Natural killer cell treated with Interleukin-12 subunit alpha and Interleukin-12 subunit beta and Interleukin-15 and Interleukin-18, amount 100 ng/mL, for 72 hours (primary cell): Measurements from ENCODE around the gene DPYSL5. TPM values are rescaled to one million over a fixed set of nuclear protein-coding genes. Genes with fewer than 3 reads are reported as not detected.

ENCODE experiments used
- ATAC-seq, 2 donors: fragments of 150-1000 bp; cut with Tn5 transposase in 1 of 2; sonication (Bioruptor Pico), chemical (Tn5 transposase) in 1 of 2; 2 replicates each; pipeline ENCODE4 v1.10.0; 2021
- DNase-seq: peaks from one replicate; pipeline ENCODE4 v3.0.0; 2022; ENCODE audit warnings: low spot score
- H3K27ac Mint-ChIP-seq, 2 donors: 1 replicate in 1 of 2; 2 replicates in 1 of 2; pipeline ENCODE4 v1.8.0; 2022; ENCODE audit warnings: mixed read lengths in 2 of 2, mild to moderate bottlenecking in 1 of 2, moderate library complexity in 1 of 2
- H3K27me3 Mint-ChIP-seq, 2 donors: 1 replicate in 1 of 2; 2 replicates in 1 of 2; pipeline ENCODE4 v1.8.0; 2022; ENCODE audit warnings: mixed read lengths in 2 of 2
- H3K36me3 Mint-ChIP-seq: one replicate; pipeline ENCODE4 v1.8.0; 2022; ENCODE audit warnings: mixed read lengths
- H3K4me1 Mint-ChIP-seq, 2 donors: 1 replicate in 1 of 2; 2 replicates in 1 of 2; pipeline ENCODE4 v1.8.0; 2022; ENCODE audit warnings: low read depth in 2 of 2, mixed read lengths in 2 of 2, mild to moderate bottlenecking in 1 of 2
- H3K4me3 Mint-ChIP-seq: one replicate; pipeline ENCODE4 v1.8.0; 2022; ENCODE audit warnings: mixed read lengths
- H3K9me3 Mint-ChIP-seq: 2 replicates; pipeline ENCODE4 v1.8.0; 2022; ENCODE audit warnings: mixed read lengths
- total RNA-seq, 2 donors: library from RNA; stranded (reverse); gene quantifications; one replicate each; pipeline ENCODE4 v1.2.3, GENCODE V29; 2022

The DPYSL5 gene
- total RNA-seq, 2 donors from 2014 or later: not detected

GRCh38 chr2:26970928-26971627 is 123.1 kb downstream of the DPYSL5 start:
- Mint-ChIP-seq H3K9me3 (no peaks in the 10 kb centered on the region), H3K4me1 (peaks cover 26 to 29% of the 10 kb centered on the region in 2 donors), H3K36me3 (no peaks in the 10 kb centered on the region), H3K4me3 (peak overlapping the region; percentile 80), H3K27me3 (peaks cover 23 to 25% of the 10 kb centered on the region in 2 donors), H3K27ac (peak overlapping the region in 1 of 2 donors; percentile 86)
- DNase-seq (no peak), ATAC-seq (peak in 1 of 2 donors; percentile 39)

GRCh38 chr2:26971911-26972786 is 124.2 kb downstream of the DPYSL5 start:
- Mint-ChIP-seq H3K27ac (no peak overlapping the region), H3K4me1 (peaks cover 26 to 29% of the 10 kb centered on the region in 2 donors), H3K9me3 (no peaks in the 10 kb centered on the region), H3K4me3 (peak overlapping the region; percentile 80), H3K27me3 (peaks cover 17 to 19% of the 10 kb centered on the region in 2 donors), H3K36me3 (no peaks in the 10 kb centered on the region)
- DNase-seq (no peak), ATAC-seq (no peak)

- H3K4me3 Mint-ChIP-seq: no peak overlapping the region
- peaks cover 17 to 21% of the 10 kb centered on the region in 2 donors for H3K4me1 Mint-ChIP-seq
- H3K27me3 Mint-ChIP-seq: peaks cover 4 to 9% of the 10 kb centered on the region in 2 donors
- H3K27ac Mint-ChIP-seq: no peak overlapping the region
- H3K9me3 Mint-ChIP-seq: no peaks in the 10 kb centered on the region
- DNase-seq: no peak
- H3K36me3 Mint-ChIP-seq: no peaks in the 10 kb centered on the region
- ATAC-seq: no peak
These were observed 126.4 kb downstream of the DPYSL5 start for GRCh38 chr2:26974352-26974751.

- no peaks in the 10 kb centered on the region for H3K36me3 Mint-ChIP-seq
- H3K27me3 Mint-ChIP-seq: peaks cover 6% of the 10 kb centered on the region in 2 donors
- no peaks in the 10 kb centered on the region for H3K9me3 Mint-ChIP-seq
- no peak overlapping the region for H3K27ac Mint-ChIP-seq
- H3K4me1 Mint-ChIP-seq: peaks cover 14 to 18% of the 10 kb centered on the region in 2 donors
- no peak for DNase-seq
- no peak overlapping the region for H3K4me3 Mint-ChIP-seq
- ATAC-seq: no peak
These were observed 127.2 kb downstream of the DPYSL5 start for GRCh38 chr2:26975102-26975501.

DNA sequence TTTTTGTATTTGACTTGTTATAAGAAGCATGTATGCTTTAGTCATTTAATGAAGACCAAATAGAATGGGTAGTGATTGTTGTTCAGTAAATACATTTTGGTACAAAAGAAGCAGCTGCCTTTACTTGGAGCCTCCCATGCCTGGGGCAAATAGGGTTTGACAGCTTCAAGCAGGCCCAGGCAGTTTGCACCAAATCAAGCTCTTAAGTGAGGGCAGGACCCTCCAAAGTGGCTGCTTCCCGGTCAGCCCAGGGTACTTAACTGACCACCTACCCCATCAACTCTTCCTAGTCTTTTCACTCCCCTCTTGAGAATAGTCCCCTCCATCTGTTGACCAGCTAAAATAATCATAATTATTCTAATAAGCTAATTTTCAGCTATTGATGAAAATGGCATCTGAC is 127.7 kb downstream of the DPYSL5 start:
- Mint-ChIP-seq H3K4me1 (peaks cover 14 to 18% of the 10 kb centered on the region in 2 donors), H3K36me3 (no peaks in the 10 kb centered on the region), H3K9me3 (no peaks in the 10 kb centered on the region), H3K27ac (no peak overlapping the region), H3K4me3 (no peak overlapping the region), H3K27me3 (peaks cover 6% of the 10 kb centered on the region in 2 donors)
- no peak for ATAC-seq
- no peak for DNase-seq

- Mint-ChIP-seq H3K4me3 (no peak overlapping the region), H3K36me3 (no peaks in the 10 kb centered on the region), H3K9me3 (no peaks in the 10 kb centered on the region), H3K27me3 (peaks cover 6% of the 10 kb centered on the region in 2 donors), H3K27ac (no peak overlapping the region), H3K4me1 (peaks cover 10 to 14% of the 10 kb centered on the region in 2 donors)
- ATAC-seq (no peak), DNase-seq (no peak)
These were observed 128.3 kb downstream of the DPYSL5 start for GRCh38 chr2:26976237-26976636.

DNA sequence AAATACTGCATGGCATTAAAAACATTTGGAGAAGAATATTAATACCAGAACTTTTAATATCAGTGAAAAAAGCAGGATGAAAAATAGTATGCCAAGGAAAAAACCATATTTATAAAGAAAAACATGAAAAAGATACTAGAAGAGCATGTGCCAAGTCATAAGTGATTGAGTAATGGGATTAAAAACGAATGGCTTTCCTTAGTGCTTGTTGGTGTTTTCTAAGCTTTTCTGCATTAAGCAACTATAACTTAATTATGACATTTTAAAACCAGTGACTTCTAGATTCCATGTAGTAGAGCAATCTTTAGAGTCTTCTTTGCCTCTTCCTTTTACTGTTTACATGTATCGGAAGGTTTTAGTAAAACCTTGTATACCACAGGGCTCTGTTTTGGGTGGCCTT is 129.1 kb downstream of the DPYSL5 start:
- no peak for ATAC-seq
- Mint-ChIP-seq H3K36me3 (no peaks in the 10 kb centered on the region), H3K4me3 (no peak overlapping the region)

GRCh38 chr2:26978061-26978596 is 130.2 kb downstream of the DPYSL5 start:
- DNase-seq: no peak
- Mint-ChIP-seq H3K9me3 (no peaks in the 10 kb centered on the region), H3K4me1 (peaks cover 0 to 5% of the 10 kb centered on the region in 2 donors), H3K36me3 (no peaks in the 10 kb centered on the region), H3K27me3 (peaks cover 6% of the 10 kb centered on the region in 2 donors), H3K4me3 (no peak overlapping the region), H3K27ac (no peak overlapping the region)
- ATAC-seq: no peak

More for the DNA sequence above, 129.1 kb downstream of the DPYSL5 start:
- peaks cover 5 to 8% of the 10 kb centered on the region in 2 donors for H3K4me1 Mint-ChIP-seq
- no peak overlapping the region for H3K27ac Mint-ChIP-seq
- H3K27me3 Mint-ChIP-seq: peaks cover 6% of the 10 kb centered on the region in 2 donors
- no peak for DNase-seq
- no peaks in the 10 kb centered on the region for H3K9me3 Mint-ChIP-seq

DNA sequence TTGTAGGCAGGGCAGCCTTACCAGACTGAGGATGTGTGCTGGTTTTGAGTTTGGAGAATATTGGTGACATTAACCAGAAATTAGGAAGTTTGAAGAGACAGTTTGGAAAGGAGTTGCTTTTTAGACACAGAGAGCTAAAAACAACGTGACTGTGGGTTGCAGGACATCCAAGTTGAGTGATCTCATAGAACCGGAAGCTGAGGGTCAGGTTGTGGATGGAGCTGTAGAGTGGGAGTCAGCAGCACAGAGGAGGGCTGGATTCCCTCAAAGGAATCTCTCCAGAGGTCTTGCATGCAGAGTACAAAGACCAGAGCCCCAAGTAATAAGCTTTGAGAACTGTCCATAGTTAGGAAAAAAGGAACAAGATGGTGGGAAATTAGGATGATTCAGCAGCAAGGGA is 131.8 kb downstream of the DPYSL5 start:
- Mint-ChIP-seq H3K4me3 (no peak overlapping the region), H3K4me1 (peaks cover 0 to 5% of the 10 kb centered on the region in 2 donors), H3K9me3 (no peaks in the 10 kb centered on the region), H3K36me3 (no peaks in the 10 kb centered on the region), H3K27ac (no peak overlapping the region), H3K27me3 (peaks cover 6% of the 10 kb centered on the region in 2 donors)
- no peak for ATAC-seq
- DNase-seq: no peak

GRCh38 chr2:26980971-26981370 is 133.0 kb downstream of the DPYSL5 start:
- ATAC-seq (no peak), DNase-seq (no peak)
- Mint-ChIP-seq H3K27ac (no peak overlapping the region), H3K36me3 (no peaks in the 10 kb centered on the region), H3K27me3 (peaks cover 3 to 6% of the 10 kb centered on the region in 2 donors), H3K4me3 (no peak overlapping the region), H3K9me3 (no peaks in the 10 kb centered on the region), H3K4me1 (peaks cover 0 to 5% of the 10 kb centered on the region in 2 donors)

- Mint-ChIP-seq H3K9me3 (no peaks in the 10 kb centered on the region), H3K27me3 (peaks cover 3 to 6% of the 10 kb centered on the region in 2 donors), H3K4me1 (peaks cover 0 to 5% of the 10 kb centered on the region in 2 donors), H3K27ac (no peak overlapping the region), H3K36me3 (no peaks in the 10 kb centered on the region), H3K4me3 (no peak overlapping the region)
- no peak for ATAC-seq
- DNase-seq: no peak
These were observed 134.3 kb downstream of the DPYSL5 start for GRCh38 chr2:26982102-26982742.

GRCh38 chr2:26983746-26984145 is 135.8 kb downstream of the DPYSL5 start:
- Mint-ChIP-seq H3K36me3 (no peaks in the 10 kb centered on the region), H3K27ac (no peak overlapping the region), H3K4me1 (peaks cover 0 to 5% of the 10 kb centered on the region in 2 donors), H3K4me3 (no peak overlapping the region), H3K27me3 (peaks cover 0 to 6% of the 10 kb centered on the region in 2 donors), H3K9me3 (no peaks in the 10 kb centered on the region)
- no peak for DNase-seq
- no peak for ATAC-seq

DNA sequence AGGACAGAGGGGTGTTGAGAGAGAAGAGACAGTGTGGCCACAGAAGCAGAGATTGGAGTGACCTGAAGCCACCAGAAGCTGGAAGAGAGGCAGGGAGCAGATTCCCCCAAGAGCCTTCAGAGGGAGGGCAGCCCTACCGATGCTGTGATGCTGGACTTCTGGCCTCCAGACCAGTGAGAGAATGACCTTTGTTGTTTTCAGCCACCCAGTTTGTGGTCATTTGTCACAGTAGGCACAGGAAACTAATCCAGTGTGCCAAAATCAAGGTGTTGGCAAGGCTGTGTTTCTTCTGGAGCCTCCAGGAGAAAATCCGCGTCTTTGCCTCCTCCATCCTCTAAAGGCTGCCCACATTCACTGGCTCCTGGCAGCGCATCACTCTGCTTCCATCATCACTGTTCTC is 137.9 kb downstream of the DPYSL5 start:
- Mint-ChIP-seq H3K4me3 (no peak overlapping the region), H3K36me3 (no peaks in the 10 kb centered on the region), H3K9me3 (no peaks in the 10 kb centered on the region), H3K27me3 (peaks cover 0 to 2% of the 10 kb centered on the region in 2 donors), H3K4me1 (no peaks in the 10 kb centered on the region), H3K27ac (no peak overlapping the region)
- no peak for DNase-seq
- ATAC-seq: no peak
